ENCODE measurements around the gene GALC. TPM values are rescaled to one million over a fixed set of nuclear protein-coding genes. Genes with fewer than 3 reads are reported as not detected.

Gene GALC
- total and polyA plus RNA-seq, 3 experiments from 2014 or later: 12.4 to 27.7 (median 13.0) TPM

DNA sequence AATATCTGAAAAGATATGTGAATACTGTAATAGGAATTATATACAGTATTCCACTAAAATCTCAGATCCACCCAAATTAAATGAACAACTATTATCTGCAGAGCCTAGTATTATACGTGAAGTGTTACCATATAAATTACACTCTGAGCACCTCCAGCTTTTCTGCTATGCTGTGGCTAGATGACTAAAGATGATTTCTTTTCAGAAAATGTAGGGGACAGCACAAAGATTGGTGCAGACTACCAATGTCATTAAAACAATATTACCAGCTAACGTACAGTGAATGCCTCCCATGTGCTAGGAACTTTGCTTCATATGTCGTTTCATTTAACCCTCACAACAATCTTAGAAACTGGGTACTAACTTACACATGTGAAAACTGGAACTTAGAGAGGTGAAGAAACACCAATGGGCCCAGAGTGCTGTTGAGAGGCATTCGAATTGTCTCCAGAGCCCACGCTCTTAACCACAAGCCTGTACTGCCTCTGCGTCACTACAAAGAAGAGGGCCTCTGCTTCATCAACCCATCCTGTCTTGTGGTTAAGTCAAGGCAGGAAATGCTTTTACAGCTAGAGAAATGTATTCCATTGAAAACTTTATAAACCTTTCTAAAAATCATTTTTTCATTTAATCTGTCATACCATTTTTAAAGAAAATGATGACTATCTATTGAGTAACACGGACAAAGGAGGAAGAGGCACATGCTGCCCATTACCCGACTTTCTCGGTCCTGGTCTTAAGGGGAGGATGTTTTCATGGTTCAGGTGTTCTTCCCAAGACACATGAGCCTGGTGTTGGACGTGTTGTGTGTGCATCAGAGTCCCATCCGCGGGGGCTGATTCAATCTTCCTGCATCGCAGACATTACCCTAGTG, 13.2 kb upstream of the GALC start:
- ChIA-PET CTCF (interaction anchor here (1.0 to 3.1 kb wide), 7 partner anchors 10 to 162 kb away, joined by 3 to 16 read pairs (median 4); partner anchors contain the start of gene GALC), POLR2A (interaction anchor here (1.1 to 3.1 kb wide), 3 partner anchors 9 to 54 kb away, joined by 5 to 69 read pairs (median 12); partner anchors contain the start of gene GALC)
- Mint-ChIP-seq H3K4me1 (peaks cover 62 to 86% (median 85%) of the 10 kb centered on the region in 3 donors), H3K27me3 (peaks cover 0 to 1% of the 10 kb centered on the region in 2 donors), H3K4me3 (peak overlapping the region; percentile 77 to 95 (median 88)), H3K27ac (peak overlapping the region; percentile 94 to 99 (median 98)), H3K9me3 (no peaks in the 10 kb centered on the region), H3K36me3 (peaks cover 20 to 43% (median 20%) of the 10 kb centered on the region in 3 donors)
- Histone ChIP-seq H3K27me3 (ENCODE audit: insufficient read depth, low read length, poor library complexity, severe bottlenecking) (no peaks in the 10 kb centered on the region), H3K9me3 (ENCODE audit: low read length) (no peaks in the 10 kb centered on the region), H3K4me3 (ENCODE audit: low read length) (peak overlapping the region; percentile 58), H3K27ac (ENCODE audit: low read depth, low read length) (peak overlapping the region; percentile 76), H3K4me1 (ENCODE audit: insufficient read depth, low read length) (peaks cover 60% of the 10 kb centered on the region), H3K36me3 (ENCODE audit: insufficient read depth, low read length) (no peaks in the 10 kb centered on the region)
- peak; percentile 36 to 86 (median 84) for DNase-seq

DNA sequence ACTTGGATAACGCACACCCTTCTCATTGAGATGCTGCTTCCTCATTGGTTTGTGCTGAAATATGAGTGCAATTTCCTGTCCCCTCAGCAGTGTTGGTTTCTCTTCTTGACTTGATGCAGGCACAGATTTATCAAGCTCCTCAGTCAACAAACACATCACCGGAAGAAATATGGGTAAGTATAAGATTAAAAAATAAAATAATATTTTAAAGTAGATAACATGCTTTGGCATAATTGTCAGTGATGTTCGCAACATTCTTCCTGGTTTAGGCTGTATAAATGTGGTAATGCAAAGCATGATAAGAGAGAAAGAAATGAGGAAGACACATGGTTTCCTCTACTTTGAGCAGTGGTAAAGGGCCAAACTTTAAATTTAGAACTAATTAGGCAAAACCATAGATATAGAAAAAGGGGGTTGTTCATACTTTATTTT, 12.1 kb upstream of the GALC start, which contains the start of gene GPR65:
Gene GPR65, plus strand, starts transcription at position 86 of the 432 bp plus-strand sequence. CDS start 5,713 bp downstream, outside the sequence.
- no peaks in the 10 kb centered on the region for H3K27me3 ChIP-seq (ENCODE audit: insufficient read depth, low read length, poor library complexity, severe bottlenecking)
- H3K36me3 Mint-ChIP-seq: peaks cover 9 to 31% (median 10%) of the 10 kb centered on the region in 3 donors
- no peaks in the 10 kb centered on the region for H3K9me3 Mint-ChIP-seq
- peaks cover 49% of the 10 kb centered on the region for H3K4me1 ChIP-seq (ENCODE audit: insufficient read depth, low read length)
- DNase-seq: peak in 4 of 5 donors; percentile 34 to 71 (median 66)
- H3K27ac ChIP-seq (ENCODE audit: low read depth, low read length): peak within 1 kb of the TSS; percentile 76
- H3K4me3 ChIP-seq (ENCODE audit: low read length): peak within 1 kb of the TSS; percentile 58
- no peaks in the 10 kb centered on the region for H3K9me3 ChIP-seq (ENCODE audit: low read length)
- H3K4me3 Mint-ChIP-seq: peak within 1 kb of the TSS; percentile 77 to 95 (median 88)
- peak within 1 kb of the TSS; percentile 94 to 99 (median 98) for H3K27ac Mint-ChIP-seq
- ChIA-PET CTCF (interaction anchor here (1.0 to 3.1 kb wide), 4 partner anchors 10 to 60 kb away, joined by 3 to 16 read pairs (median 11); partner anchors contain the start of gene GALC), POLR2A (interaction anchor here (2.5 to 3.1 kb wide), 2 partner anchors 11 to 53 kb away, joined by 12 to 69 read pairs; partner anchors contain the start of gene GALC)
- peaks cover 50 to 74% (median 74%) of the 10 kb centered on the region in 3 donors for H3K4me1 Mint-ChIP-seq
- peaks cover 0 to 1% of the 10 kb centered on the region in 2 donors for H3K27me3 Mint-ChIP-seq
- H3K36me3 ChIP-seq (ENCODE audit: insufficient read depth, low read length): no peaks in the 10 kb centered on the region

- peaks cover 8 to 28% (median 9%) of the 10 kb centered on the region in 3 donors for H3K36me3 Mint-ChIP-seq
- Histone ChIP-seq H3K9me3 (ENCODE audit: low read length) (no peaks in the 10 kb centered on the region), H3K27ac (ENCODE audit: low read depth, low read length) (peak overlapping the region; percentile 76), H3K27me3 (ENCODE audit: insufficient read depth, low read length, poor library complexity, severe bottlenecking) (no peaks in the 10 kb centered on the region), H3K4me1 (ENCODE audit: insufficient read depth, low read length) (peaks cover 45% of the 10 kb centered on the region), H3K4me3 (ENCODE audit: low read length) (no peak overlapping the region), H3K36me3 (ENCODE audit: insufficient read depth, low read length) (no peaks in the 10 kb centered on the region)
- H3K4me3 Mint-ChIP-seq: peak overlapping the region; percentile 77 to 95 (median 88)
- ChIA-PET CTCF (interaction anchor here (0.6 to 3.1 kb wide), 5 partner anchors 9 to 60 kb away, joined by 3 to 16 read pairs (median 8); partner anchors contain the start of gene GALC), POLR2A (interaction anchor here (0.7 to 3.1 kb wide), 3 partner anchors 11 to 52 kb away, joined by 4 to 69 read pairs (median 12); partner anchors contain the start of gene GALC)
- no peaks in the 10 kb centered on the region for H3K9me3 Mint-ChIP-seq
- DNase-seq: no peak
- peak overlapping the region; percentile 71 to 99 (median 97) for H3K27ac Mint-ChIP-seq
- H3K27me3 Mint-ChIP-seq: peaks cover 0 to 1% of the 10 kb centered on the region in 2 donors
- H3K4me1 Mint-ChIP-seq: peaks cover 47 to 69% (median 69%) of the 10 kb centered on the region in 3 donors
These were observed 11.6 kb upstream of the GALC start for GRCh38 chr14:88004506-88005036.

DNA sequence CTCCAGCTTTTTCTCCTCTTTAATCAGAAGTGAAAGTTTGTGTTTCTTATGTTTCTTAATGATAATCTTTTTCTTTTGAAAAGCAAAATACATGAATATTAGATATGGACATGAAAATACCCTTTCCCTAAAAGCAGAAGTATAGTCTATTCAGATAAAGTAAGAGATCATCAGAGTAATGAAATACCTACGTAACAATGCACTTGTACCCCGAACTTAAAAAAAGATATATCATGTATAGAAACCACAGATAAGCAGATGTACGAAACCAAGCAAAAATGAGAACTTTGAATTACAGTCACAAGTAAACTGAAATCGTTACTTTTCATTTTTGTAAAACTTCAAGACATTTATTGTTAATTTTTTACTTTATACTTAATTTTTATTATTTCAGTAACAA, 10.4 kb upstream of the GALC start:
- H3K36me3 Mint-ChIP-seq: peaks cover 4 to 18% (median 8%) of the 10 kb centered on the region in 3 donors
- peaks cover 0 to 1% of the 10 kb centered on the region in 2 donors for H3K27me3 Mint-ChIP-seq
- H3K27ac Mint-ChIP-seq: peak overlapping the region in 2 of 8 donors; percentile 46 to 48
- H3K4me1 ChIP-seq (ENCODE audit: insufficient read depth, low read length): peaks cover 33% of the 10 kb centered on the region
- peaks cover 35 to 64% (median 61%) of the 10 kb centered on the region in 3 donors for H3K4me1 Mint-ChIP-seq
- no peaks in the 10 kb centered on the region for H3K9me3 Mint-ChIP-seq
- POLR2A ChIA-PET: no interaction called here
- CTCF ChIA-PET: interaction anchor here (1.3 to 2.6 kb wide), 2 partner anchors 10 to 58 kb away, joined by 3 to 12 read pairs; partner anchors contain the start of gene GALC
- H3K4me3 ChIP-seq (ENCODE audit: low read length): no peak overlapping the region
- peak overlapping the region in 1 of 7 donors; percentile 2 for H3K4me3 Mint-ChIP-seq
- no peaks in the 10 kb centered on the region for H3K36me3 ChIP-seq (ENCODE audit: insufficient read depth, low read length)
- no peaks in the 10 kb centered on the region for H3K27me3 ChIP-seq (ENCODE audit: insufficient read depth, low read length, poor library complexity, severe bottlenecking)
- no peak for DNase-seq
- H3K9me3 ChIP-seq (ENCODE audit: low read length): no peaks in the 10 kb centered on the region
- no peak overlapping the region for H3K27ac ChIP-seq (ENCODE audit: low read depth, low read length)

DNA sequence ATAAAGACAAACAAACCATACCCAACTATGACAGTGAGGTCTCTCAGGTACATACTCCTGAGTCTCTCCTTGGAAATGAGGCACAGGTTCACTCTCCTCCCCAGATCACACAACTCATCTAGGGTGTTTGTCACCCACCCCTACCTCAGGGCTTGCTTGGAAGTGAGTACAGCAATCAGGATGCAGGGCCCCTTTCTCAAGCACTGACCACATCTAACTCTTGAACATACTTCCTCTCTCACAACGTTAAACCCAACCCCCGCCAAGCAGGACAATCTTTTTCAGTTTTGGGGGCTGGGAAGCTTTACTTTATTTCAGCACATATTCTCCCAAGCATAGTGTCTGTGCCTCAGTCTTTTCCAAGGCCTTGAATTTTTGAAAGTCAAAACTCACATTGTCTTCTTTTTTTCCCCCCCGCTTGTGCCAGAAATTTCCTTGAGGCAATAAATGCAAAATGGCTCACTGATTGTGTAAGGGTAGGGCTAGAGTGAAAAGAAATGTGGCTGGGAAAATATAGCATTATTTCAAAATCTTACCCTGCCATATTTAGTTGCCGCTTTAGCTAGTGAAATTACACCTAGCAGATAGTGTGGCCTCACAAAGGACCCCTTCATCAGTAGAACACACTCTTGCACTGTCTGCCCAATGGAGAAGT, 9.6 kb upstream of the GALC start:
- Histone ChIP-seq H3K27me3 (ENCODE audit: insufficient read depth, low read length, poor library complexity, severe bottlenecking) (no peaks in the 10 kb centered on the region), H3K4me3 (ENCODE audit: low read length) (no peak overlapping the region), H3K4me1 (ENCODE audit: insufficient read depth, low read length) (peaks cover 26% of the 10 kb centered on the region), H3K9me3 (ENCODE audit: low read length) (no peaks in the 10 kb centered on the region), H3K27ac (ENCODE audit: low read depth, low read length) (no peak overlapping the region), H3K36me3 (ENCODE audit: insufficient read depth, low read length) (no peaks in the 10 kb centered on the region)
- ChIA-PET POLR2A (no interaction called here), CTCF (interaction anchor here (1.3 to 2.6 kb wide), 2 partner anchors 9 to 57 kb away, joined by 3 to 12 read pairs; partner anchors contain the start of gene GALC)
- peak in 1 of 5 donors; percentile 42 for DNase-seq
- peaks cover 1 to 12% (median 6%) of the 10 kb centered on the region in 3 donors for H3K36me3 Mint-ChIP-seq
- peaks cover 28 to 55% (median 52%) of the 10 kb centered on the region in 3 donors for H3K4me1 Mint-ChIP-seq
- H3K27ac Mint-ChIP-seq: peak overlapping the region in 5 of 8 donors; percentile 16 to 77 (median 59)
- H3K9me3 Mint-ChIP-seq: no peaks in the 10 kb centered on the region
- H3K4me3 Mint-ChIP-seq: peak overlapping the region in 4 of 7 donors; percentile 1 to 55 (median 20)
- H3K27me3 Mint-ChIP-seq: no peaks in the 10 kb centered on the region

- no peak overlapping the region for H3K4me3 Mint-ChIP-seq
- Histone ChIP-seq H3K36me3 (ENCODE audit: insufficient read depth, low read length) (no peaks in the 10 kb centered on the region), H3K9me3 (ENCODE audit: low read length) (no peaks in the 10 kb centered on the region), H3K4me1 (ENCODE audit: insufficient read depth, low read length) (peaks cover 36% of the 10 kb centered on the region), H3K27ac (ENCODE audit: low read depth, low read length) (no peak overlapping the region), H3K4me3 (ENCODE audit: low read length) (no peak overlapping the region), H3K27me3 (ENCODE audit: insufficient read depth, low read length, poor library complexity, severe bottlenecking) (no peaks in the 10 kb centered on the region)
- POLR2A ChIA-PET: no interaction called here
- no peaks in the 10 kb centered on the region for H3K36me3 Mint-ChIP-seq
- H3K27ac Mint-ChIP-seq: peak overlapping the region in 2 of 8 donors; percentile 15 to 58
- DNase-seq: no peak
- CTCF ChIA-PET: interaction anchor here (0.7 kb wide), 1 partner anchor 10 kb away, joined by 3 read pairs; no protein-coding TSS in a partner anchor
- peaks cover 32 to 54% (median 50%) of the 10 kb centered on the region in 3 donors for H3K4me1 Mint-ChIP-seq
- H3K9me3 Mint-ChIP-seq: no peaks in the 10 kb centered on the region
- H3K27me3 Mint-ChIP-seq: no peaks in the 10 kb centered on the region
These were observed 6.3 kb upstream of the GALC start for GRCh38 chr14:87999277-87999676.

DNA sequence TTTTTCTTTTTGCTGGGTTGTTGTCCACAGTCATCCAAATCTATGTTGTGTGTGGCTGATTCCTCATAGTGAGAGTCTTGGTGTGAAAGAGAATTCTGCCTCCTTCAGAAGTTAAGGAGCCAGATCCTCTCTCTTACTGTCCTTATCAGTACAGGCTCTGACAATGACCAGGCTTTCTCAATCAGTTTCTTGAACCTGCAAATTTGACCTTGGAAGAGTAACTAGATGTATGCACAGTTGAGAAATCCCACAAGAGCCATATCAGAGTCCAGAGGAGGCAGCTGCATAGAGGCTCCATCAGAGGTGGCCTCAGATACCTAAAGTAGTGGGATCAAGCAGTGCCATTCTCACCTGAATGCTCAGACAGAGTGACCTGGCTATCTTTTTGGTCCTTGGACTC, 5.5 kb upstream of the GALC start:
- no peaks in the 10 kb centered on the region for H3K36me3 Mint-ChIP-seq
- H3K4me1 Mint-ChIP-seq: peaks cover 37 to 57% (median 52%) of the 10 kb centered on the region in 3 donors
- Histone ChIP-seq H3K4me3 (ENCODE audit: low read length) (no peak overlapping the region), H3K27me3 (ENCODE audit: insufficient read depth, low read length, poor library complexity, severe bottlenecking) (no peaks in the 10 kb centered on the region), H3K27ac (ENCODE audit: low read depth, low read length) (no peak overlapping the region), H3K9me3 (ENCODE audit: low read length) (no peaks in the 10 kb centered on the region), H3K36me3 (ENCODE audit: insufficient read depth, low read length) (no peaks in the 10 kb centered on the region), H3K4me1 (ENCODE audit: insufficient read depth, low read length) (peaks cover 43% of the 10 kb centered on the region)
- no peaks in the 10 kb centered on the region for H3K9me3 Mint-ChIP-seq
- no peak for DNase-seq
- no peak overlapping the region for H3K4me3 Mint-ChIP-seq
- no peaks in the 10 kb centered on the region for H3K27me3 Mint-ChIP-seq
- peak overlapping the region in 4 of 8 donors; percentile 4 to 73 (median 24) for H3K27ac Mint-ChIP-seq
- POLR2A ChIA-PET: no interaction called here
- CTCF ChIA-PET: no interaction called here
